Measurements from ENCODE around the gene DUSP21.

DUSP21 gene

GRCh38 chrX:44802613-44803012 lies 41.2 kb upstream of the DUSP21 start (continued):
- TF ChIP-seq TSHZ2 (CRISPR knock-in tag; IDR thresholded peaks at IDR 0.05) (no peak), GLIS3 (CRISPR knock-in tag; IDR thresholded peaks at IDR 0.05) (no peak), ZFP3 (CRISPR knock-in tag; IDR thresholded peaks at IDR 0.05) (no peak), ARNTL (CRISPR knock-in tag; IDR thresholded peaks at IDR 0.05; ENCODE audit: borderline replicate concordance, low read depth) (no peak), CSRNP3 (CRISPR knock-in tag; IDR thresholded peaks at IDR 0.05) (no peak)

GRCh38 chrX:44815681-44816080 lies 28.1 kb upstream of the DUSP21 start:
- no peak for TF ChIP-seq ZNF8 (CRISPR knock-in tag; IDR thresholded peaks at IDR 0.05)
- no peak for ATAC-seq

- TF ChIP-seq TSHZ2 (CRISPR knock-in tag; IDR thresholded peaks at IDR 0.05): no peak
- no peak for TF ChIP-seq TCF4 (CRISPR knock-in tag; IDR thresholded peaks at IDR 0.05; ENCODE audit: borderline replicate concordance)
- TF ChIP-seq PPARA (CRISPR knock-in tag; IDR thresholded peaks at IDR 0.05; ENCODE audit: borderline replicate concordance): no peak
- TF ChIP-seq RARB (CRISPR knock-in tag; IDR thresholded peaks at IDR 0.05): no peak
- TF ChIP-seq CSDC2 (CRISPR knock-in tag; IDR thresholded peaks at IDR 0.05): no peak
- TF ChIP-seq OSR1 (CRISPR knock-in tag; IDR thresholded peaks at IDR 0.05): no peak
- no peak for TF ChIP-seq TOX (CRISPR knock-in tag; IDR thresholded peaks at IDR 0.05; ENCODE audit: borderline replicate concordance)
- TF ChIP-seq ZFP30 (CRISPR knock-in tag; IDR thresholded peaks at IDR 0.05): no peak
- no peak for TF ChIP-seq ZC3H10 (CRISPR knock-in tag; IDR thresholded peaks at IDR 0.05)
- no peak for TF ChIP-seq SNAI2 (CRISPR knock-in tag; IDR thresholded peaks at IDR 0.05)
- no peak for TF ChIP-seq ESRRG (CRISPR knock-in tag; IDR thresholded peaks at IDR 0.05)
- no peak for TF ChIP-seq CREB5 (CRISPR knock-in tag; IDR thresholded peaks at IDR 0.05; ENCODE audit: low read depth)
- no peak for TF ChIP-seq POU6F1 (CRISPR knock-in tag; IDR thresholded peaks at IDR 0.05; ENCODE audit: borderline replicate concordance, low read depth)
- no peak for TF ChIP-seq ISL1 (CRISPR knock-in tag; IDR thresholded peaks at IDR 0.05)
- ATAC-seq: no peak
Observed at GRCh38 chrX:44816367-44816766, 27.5 kb upstream of the DUSP21 start.

GRCh38 chrX:44817029-44817428 lies 26.8 kb upstream of the DUSP21 start:
- ATAC-seq: no peak
- TF ChIP-seq OSR1 (CRISPR knock-in tag; IDR thresholded peaks at IDR 0.05) (no peak), ZFP3 (CRISPR knock-in tag; IDR thresholded peaks at IDR 0.05) (no peak), CSDC2 (CRISPR knock-in tag; IDR thresholded peaks at IDR 0.05) (no peak), ZC3H10 (CRISPR knock-in tag; IDR thresholded peaks at IDR 0.05) (no peak), TOX (CRISPR knock-in tag; IDR thresholded peaks at IDR 0.05; ENCODE audit: borderline replicate concordance) (no peak), SNAI2 (CRISPR knock-in tag; IDR thresholded peaks at IDR 0.05) (no peak), POU6F1 (CRISPR knock-in tag; IDR thresholded peaks at IDR 0.05; ENCODE audit: borderline replicate concordance, low read depth) (no peak), ISL1 (CRISPR knock-in tag; IDR thresholded peaks at IDR 0.05) (no peak), RARB (CRISPR knock-in tag; IDR thresholded peaks at IDR 0.05) (no peak), CREB5 (CRISPR knock-in tag; IDR thresholded peaks at IDR 0.05; ENCODE audit: low read depth) (no peak), ZNF8 (CRISPR knock-in tag; IDR thresholded peaks at IDR 0.05) (no peak), PPARA (CRISPR knock-in tag; IDR thresholded peaks at IDR 0.05; ENCODE audit: borderline replicate concordance) (no peak), GLIS3 (CRISPR knock-in tag; IDR thresholded peaks at IDR 0.05) (no peak), ZNF70 (CRISPR knock-in tag; IDR thresholded peaks at IDR 0.05) (no peak), BACH2 (CRISPR knock-in tag; IDR thresholded peaks at IDR 0.05; ENCODE audit: borderline replicate concordance) (no peak)
